Aorta (tissue), 5 donors: ENCODE measurements around the gene HEPACAM. TPM values are rescaled to one million over a fixed set of nuclear protein-coding genes. Genes with fewer than 3 reads are reported as not detected.

Experiments
- ATAC-seq: fragments of 200-7000 bp; cut with Tn5 transposase; one replicate; pipeline ENCODE4 v1.9.1; 2022; ENCODE audit warnings: moderate library complexity; ENCODE audit not compliant: low FRiP score
- DNase-seq, 2 donors: peaks; one replicate each; pipeline ENCODE4 v3.0.0-alpha.2; 2020
- H3K27ac ChIP-seq, 2 donors: one replicate each; pipeline ENCODE4 v1.5.1; 2013; ENCODE audit warnings: low read length in 2 of 2, mild to moderate bottlenecking in 2 of 2, moderate library complexity in 2 of 2, control low read depth in 1 of 2, inconsistent platforms in 1 of 2, low read depth in 1 of 2
- H3K27me3 ChIP-seq, 2 donors: one replicate each; pipeline ENCODE4 v1.6.1; 2013; ENCODE audit warnings: control low read depth in 1 of 2, low read length in 1 of 2, mild to moderate bottlenecking in 1 of 2, moderate library complexity in 1 of 2; ENCODE audit not compliant: insufficient read depth in 2 of 2, control insufficient read depth in 1 of 2
- H3K36me3 ChIP-seq, 2 donors: one replicate each; pipeline ENCODE4 v1.6.1; 2013; ENCODE audit warnings: control low read depth in 1 of 2, low read length in 1 of 2, mild to moderate bottlenecking in 1 of 2; ENCODE audit not compliant: insufficient read depth in 2 of 2, control insufficient read depth in 1 of 2
- H3K4me1 ChIP-seq, 2 donors: one replicate each; pipeline ENCODE4 v1.6.1; 2013; ENCODE audit warnings: low read length in 2 of 2, control low read depth in 1 of 2, mild to moderate bottlenecking in 1 of 2, moderate library complexity in 1 of 2; ENCODE audit not compliant: insufficient read depth in 2 of 2, control insufficient read depth in 1 of 2
- H3K4me3 ChIP-seq, 2 donors: one replicate each; pipeline ENCODE4 v1.5.1; 2013; ENCODE audit warnings: low read length in 2 of 2, control low read depth in 1 of 2, mild to moderate bottlenecking in 1 of 2
- H3K9me3 ChIP-seq: one replicate; pipeline ENCODE4 v1.6.1; 2013; ENCODE audit warnings: mild to moderate bottlenecking, low read length; ENCODE audit not compliant: control insufficient read depth
- WGBS, 2 donors: extraction: QIAGEN DNeasy Blood & Tissue Kit; methylation state at CpG; one replicate each; pipeline ENCODE4 v1.1.7; 2013; 5-methylcytosine and 5-hydroxymethylcytosine counted together
- intact Hi-C, 2 donors: fragments of 100-400 bp; cut with DNase I; formaldehyde crosslinking; loops; one replicate each; pipeline versions ENCODE4 v1.14.2 to v1.15.0; 2022
- polyA plus RNA-seq, 2 donors: library from polyadenylated mRNA; stranded (reverse); fragments of 200-250 nt; gene quantifications; one replicate each; pipeline ENCODE4 v1.2.3, GENCODE V29; 2013
- total RNA-seq, 2 donors: library from RNA; stranded (reverse); fragmentation: NEBNext Ultra II Directional; extraction: Animal tissue kit (Norgen Biotek cat#: 25700); gene quantifications; one replicate each; pipeline ENCODE4 v1.2.1, GENCODE V29; 2021
- donor health status: healthy with polysubstance abuse.
- donor health status: Bipolar disorder and iron deficiency.
- donor health status: DM: no; HTN: no; CAD: no.
- donor health status: DM: no; HTN: no; CAD: no.
- donor health status: DM: yes; HTN: yes; CAD: no.

The HEPACAM gene
- total and polyA plus RNA-seq, 4 donors, result 0.10 to 0.30 TPM; not detected in 2

GRCh38 chr11:124937336-124937935 lies 1.6 kb upstream of the HEPACAM start:
- Histone ChIP-seq H3K27me3 (no peaks in the 10 kb centered on the region), H3K27ac (no peak overlapping the region), H3K4me3 (no peak overlapping the region), H3K9me3 (no peaks in the 10 kb centered on the region), H3K36me3 (no peaks in the 10 kb centered on the region), H3K4me1 (no peaks in the 10 kb centered on the region)
- no peak for DNase-seq
- 74 to 78% methylated on average over 3 of the region's 3 CpGs for WGBS, 2 donors
- no peak for ATAC-seq
- intact Hi-C loops, result no loop called here

- H3K9me3 ChIP-seq, result no peaks in the 10 kb centered on the region
- intact Hi-C loops, result no loop called here
- DNase-seq (no peak), ATAC-seq (no peak)
- no peaks in the 10 kb centered on the region for H3K36me3 ChIP-seq
- 51 to 52% methylated on average over 4 of the region's 4 CpGs for WGBS, 2 donors
- H3K4me1 ChIP-seq, result no peaks in the 10 kb centered on the region
- H3K27me3 ChIP-seq, result no peaks in the 10 kb centered on the region
- H3K4me3 ChIP-seq, result no peak overlapping the region
- H3K27ac ChIP-seq, result no peak overlapping the region
These were observed 842 bp downstream of the HEPACAM start for GRCh38 chr11:124934862-124935547.

- H3K27me3 ChIP-seq, result no peaks in the 10 kb centered on the region
- ATAC-seq, result no peak
- no peaks in the 10 kb centered on the region for H3K4me1 ChIP-seq
- WGBS, 2 donors, result 70 to 76% methylated on average over 3 of the region's 3 CpGs
- no peak overlapping the region for H3K27ac ChIP-seq
- no peak overlapping the region for H3K4me3 ChIP-seq
- no peaks in the 10 kb centered on the region for H3K9me3 ChIP-seq
- DNase-seq, result no peak
- intact Hi-C loops, result no loop called here
- no peaks in the 10 kb centered on the region for H3K36me3 ChIP-seq
These were observed 5.0 kb downstream of the HEPACAM start for GRCh38 chr11:124930799-124931198.

DNA sequence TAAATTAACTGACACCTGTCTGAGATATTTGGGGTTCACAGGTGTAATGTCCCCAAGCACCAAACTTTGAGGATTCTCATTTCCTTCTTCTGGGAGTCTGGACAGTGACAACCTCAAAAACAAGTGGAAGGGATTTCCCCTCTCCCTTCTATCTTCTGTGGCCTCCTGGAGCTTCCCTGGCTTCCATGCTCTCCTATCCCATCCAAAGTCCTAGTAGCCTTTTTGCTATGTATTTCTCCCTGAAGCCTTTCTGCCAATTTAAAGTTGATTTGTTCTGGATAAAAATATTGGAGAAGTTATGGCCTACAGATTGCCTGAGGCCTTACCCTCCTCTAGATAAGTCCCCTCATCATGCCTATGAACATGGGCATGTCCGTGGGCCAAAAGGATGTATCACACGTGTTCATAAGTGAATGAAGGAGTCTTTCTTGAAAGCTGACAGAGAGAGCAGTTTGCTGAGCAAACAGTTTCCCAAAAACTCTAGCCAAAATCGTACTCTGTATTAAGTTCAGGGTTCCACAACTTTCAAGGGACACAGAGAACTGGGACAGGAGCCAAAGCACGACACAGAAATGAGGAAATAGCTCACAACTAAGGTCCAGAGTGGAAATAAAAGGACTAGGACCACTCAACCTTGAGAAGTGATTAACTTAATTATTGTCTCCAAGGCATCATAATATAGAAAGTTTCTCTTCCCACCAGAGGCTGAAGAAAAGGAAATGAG lies 6.7 kb downstream of the HEPACAM start:
- intact Hi-C loops, result no loop called here
- Histone ChIP-seq H3K9me3 (no peaks in the 10 kb centered on the region), H3K4me1 (no peaks in the 10 kb centered on the region), H3K27ac (no peak overlapping the region), H3K4me3 (no peak overlapping the region), H3K36me3 (no peaks in the 10 kb centered on the region), H3K27me3 (no peaks in the 10 kb centered on the region)
- WGBS, 2 donors, result 33 to 34% methylated on average over 4 of the region's 4 CpGs
- ATAC-seq, result no peak
- DNase-seq, result no peak

GRCh38 chr11:124923296-124923695 lies 12.6 kb downstream of the HEPACAM start:
- Histone ChIP-seq H3K4me1 (no peaks in the 10 kb centered on the region), H3K4me3 (no peak overlapping the region), H3K36me3 (no peaks in the 10 kb centered on the region), H3K9me3 (no peaks in the 10 kb centered on the region), H3K27me3 (no peaks in the 10 kb centered on the region), H3K27ac (no peak overlapping the region)
- intact Hi-C loops, result no loop called here
- ATAC-seq (no peak), DNase-seq (no peak)

- ATAC-seq (no peak), DNase-seq (no peak)
- H3K9me3 ChIP-seq, result no peaks in the 10 kb centered on the region
- no peaks in the 10 kb centered on the region for H3K36me3 ChIP-seq
- no peak overlapping the region for H3K4me3 ChIP-seq
- no peaks in the 10 kb centered on the region for H3K4me1 ChIP-seq
- WGBS, 2 donors, result 90 to 94% methylated on average over 4 of the region's 4 CpGs
- H3K27ac ChIP-seq, result no peak overlapping the region
- intact Hi-C loops, result no loop called here
- no peaks in the 10 kb centered on the region for H3K27me3 ChIP-seq
These were observed 13.0 kb downstream of the HEPACAM start for GRCh38 chr11:124922831-124923230.

DNA sequence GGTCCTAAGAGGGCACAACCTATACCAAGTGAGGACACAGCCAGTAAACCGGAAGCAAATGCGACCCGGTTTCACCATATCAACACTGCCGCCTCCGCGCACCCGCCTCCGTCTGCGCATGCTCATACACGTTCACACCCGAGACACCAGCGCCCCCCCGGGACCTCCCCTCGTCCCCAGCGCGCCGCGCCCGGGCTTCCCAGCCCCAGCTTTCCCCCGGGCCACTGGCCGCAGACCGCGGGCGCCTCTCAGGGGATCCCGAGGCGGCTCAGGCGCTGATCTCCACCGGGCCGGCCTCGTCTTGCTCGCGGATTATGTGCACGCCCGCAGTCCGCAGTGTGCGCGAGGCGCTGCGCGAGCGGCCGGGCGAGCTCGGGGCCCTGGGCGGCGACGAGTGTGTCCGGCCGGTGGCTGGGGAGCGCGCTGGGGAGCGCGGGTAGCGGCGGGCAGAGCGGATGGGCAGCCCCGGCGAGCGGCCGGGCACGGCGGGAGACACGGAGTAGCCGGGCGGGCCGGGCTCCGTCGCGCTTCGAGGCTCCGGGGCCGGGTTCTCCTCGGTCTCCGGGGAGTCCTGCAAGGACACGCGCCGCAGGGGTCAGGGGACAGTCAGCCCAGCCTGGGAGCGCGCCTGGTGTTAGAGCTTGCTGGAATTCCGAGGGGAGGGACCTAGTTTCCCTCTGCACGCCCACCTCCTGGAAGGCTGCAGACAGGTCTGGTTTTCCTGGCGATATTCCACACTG lies 14.8 kb downstream of the HEPACAM start:
- ATAC-seq (peak; percentile 78), DNase-seq (peak; percentile 85 to 90)
- Histone ChIP-seq H3K4me3 (peak overlapping the region; percentile 22 to 27), H3K27me3 (no peaks in the 10 kb centered on the region), H3K4me1 (no peaks in the 10 kb centered on the region), H3K27ac (no peak overlapping the region), H3K36me3 (no peaks in the 10 kb centered on the region), H3K9me3 (no peaks in the 10 kb centered on the region)
- 5% methylated on average over 60 to 82 of the region's 82 CpGs for WGBS, 2 donors
- intact Hi-C loops, result no loop called here

DNA sequence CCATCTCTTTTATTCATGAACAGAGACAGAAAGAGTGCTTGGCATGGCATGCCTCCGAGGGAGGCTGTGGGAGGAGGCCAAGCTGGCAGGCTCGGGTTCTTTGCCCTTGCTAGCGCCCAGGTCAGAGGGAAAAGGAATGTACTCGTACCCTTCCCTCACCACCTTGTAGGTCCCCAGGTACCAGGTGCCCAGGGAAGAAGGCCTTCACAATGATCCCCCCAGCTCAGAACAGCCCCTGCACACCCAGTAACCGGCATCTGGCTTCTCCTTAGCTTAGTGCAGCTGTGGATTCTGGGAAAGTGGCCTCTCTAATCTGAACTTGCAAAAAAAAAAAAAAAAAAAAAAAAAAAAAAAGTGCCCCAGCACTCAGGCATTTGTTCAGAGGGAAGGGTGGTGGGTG lies 15.5 kb downstream of the HEPACAM start:
- no peaks in the 10 kb centered on the region for H3K4me1 ChIP-seq
- no peak for DNase-seq

More for the DNA sequence above, 15.5 kb downstream of the HEPACAM start:
- H3K27ac ChIP-seq, result no peak overlapping the region
- intact Hi-C loops, result no loop called here
- WGBS, 2 donors, result 91 to 97% methylated on average over 5 of the region's 5 CpGs
- no peaks in the 10 kb centered on the region for H3K9me3 ChIP-seq
- H3K36me3 ChIP-seq, result no peaks in the 10 kb centered on the region
- H3K4me3 ChIP-seq, result no peak overlapping the region
- ATAC-seq, result no peak
- no peaks in the 10 kb centered on the region for H3K27me3 ChIP-seq
